Measurements from ENCODE around the gene TLNRD1.
A peak's percentile ranks its signal among the peaks of the same experiment; 100 is the strongest.

TLNRD1 gene

DNA sequence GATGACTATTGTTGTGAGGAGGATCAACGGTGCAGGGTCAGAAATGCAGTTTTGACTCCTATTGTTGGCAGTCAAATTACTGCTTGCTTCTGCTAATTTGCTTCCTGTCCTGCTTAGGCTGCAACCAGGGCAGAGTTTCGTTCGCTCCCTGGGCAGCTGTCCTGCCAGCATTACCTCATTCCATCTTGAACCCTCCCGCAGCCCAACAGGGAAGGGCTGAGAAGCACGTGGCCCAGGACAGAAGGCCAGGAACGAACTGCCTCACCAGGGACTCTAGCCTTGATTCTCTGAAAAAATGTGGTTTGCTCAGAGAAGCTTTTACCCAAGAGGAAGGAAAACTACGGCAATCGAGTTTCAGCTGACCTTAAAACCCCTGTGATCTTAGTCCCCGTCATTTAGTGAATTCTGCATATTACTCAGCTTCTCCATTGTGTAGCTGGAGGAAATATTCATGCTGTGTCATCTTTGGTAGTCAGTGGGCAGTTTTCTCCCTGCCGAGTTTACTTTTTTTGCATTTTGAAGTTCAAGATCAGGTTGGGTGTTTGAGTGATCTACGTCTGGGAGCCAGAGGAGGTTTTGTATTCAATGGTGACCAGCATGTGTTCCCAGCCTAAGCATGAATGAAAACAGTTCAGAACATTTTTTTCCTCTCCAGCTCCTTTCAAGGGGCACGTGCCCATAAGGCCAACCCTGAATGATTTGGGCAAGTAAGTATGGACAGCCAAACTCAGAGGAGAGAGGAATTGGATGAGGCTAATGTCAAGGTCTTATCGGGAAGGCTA lies 23.0 kb downstream of the TLNRD1 start:
- no peak overlapping the region for H3K4me2 ChIP-seq (ENCODE audit: low read length)
- H3K4me3 ChIP-seq (ENCODE audit: low read depth, low read length) = no peak overlapping the region
- H3K79me2 ChIP-seq = no peaks in the 10 kb centered on the region
- H3K9ac ChIP-seq = no peak overlapping the region
- H3K4me1 ChIP-seq = no peaks in the 10 kb centered on the region
- no peak overlapping the region for H2AFZ ChIP-seq
- no peaks in the 10 kb centered on the region for H3K36me3 ChIP-seq (ENCODE audit: control insufficient read depth, insufficient read depth, low read length)
- no peaks in the 10 kb centered on the region for H3K27me3 ChIP-seq (ENCODE audit: control insufficient read depth, insufficient read depth, low read length)
- H3K27ac ChIP-seq = peak overlapping the region; percentile 24
- no peaks in the 10 kb centered on the region for H3K9me3 ChIP-seq (ENCODE audit: control insufficient read depth, low read length)
- TF ChIP-seq, protein P1, sequence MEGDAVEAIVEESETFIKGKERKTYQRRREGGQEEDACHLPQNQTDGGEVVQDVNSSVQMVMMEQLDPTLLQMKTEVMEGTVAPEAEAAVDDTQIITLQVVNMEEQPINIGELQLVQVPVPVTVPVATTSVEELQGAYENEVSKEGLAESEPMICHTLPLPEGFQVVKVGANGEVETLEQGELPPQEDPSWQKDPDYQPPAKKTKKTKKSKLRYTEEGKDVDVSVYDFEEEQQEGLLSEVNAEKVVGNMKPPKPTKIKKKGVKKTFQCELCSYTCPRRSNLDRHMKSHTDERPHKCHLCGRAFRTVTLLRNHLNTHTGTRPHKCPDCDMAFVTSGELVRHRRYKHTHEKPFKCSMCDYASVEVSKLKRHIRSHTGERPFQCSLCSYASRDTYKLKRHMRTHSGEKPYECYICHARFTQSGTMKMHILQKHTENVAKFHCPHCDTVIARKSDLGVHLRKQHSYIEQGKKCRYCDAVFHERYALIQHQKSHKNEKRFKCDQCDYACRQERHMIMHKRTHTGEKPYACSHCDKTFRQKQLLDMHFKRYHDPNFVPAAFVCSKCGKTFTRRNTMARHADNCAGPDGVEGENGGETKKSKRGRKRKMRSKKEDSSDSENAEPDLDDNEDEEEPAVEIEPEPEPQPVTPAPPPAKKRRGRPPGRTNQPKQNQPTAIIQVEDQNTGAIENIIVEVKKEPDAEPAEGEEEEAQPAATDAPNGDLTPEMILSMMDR (IDR thresholded peaks at IDR 0.05) = no peak

DNA sequence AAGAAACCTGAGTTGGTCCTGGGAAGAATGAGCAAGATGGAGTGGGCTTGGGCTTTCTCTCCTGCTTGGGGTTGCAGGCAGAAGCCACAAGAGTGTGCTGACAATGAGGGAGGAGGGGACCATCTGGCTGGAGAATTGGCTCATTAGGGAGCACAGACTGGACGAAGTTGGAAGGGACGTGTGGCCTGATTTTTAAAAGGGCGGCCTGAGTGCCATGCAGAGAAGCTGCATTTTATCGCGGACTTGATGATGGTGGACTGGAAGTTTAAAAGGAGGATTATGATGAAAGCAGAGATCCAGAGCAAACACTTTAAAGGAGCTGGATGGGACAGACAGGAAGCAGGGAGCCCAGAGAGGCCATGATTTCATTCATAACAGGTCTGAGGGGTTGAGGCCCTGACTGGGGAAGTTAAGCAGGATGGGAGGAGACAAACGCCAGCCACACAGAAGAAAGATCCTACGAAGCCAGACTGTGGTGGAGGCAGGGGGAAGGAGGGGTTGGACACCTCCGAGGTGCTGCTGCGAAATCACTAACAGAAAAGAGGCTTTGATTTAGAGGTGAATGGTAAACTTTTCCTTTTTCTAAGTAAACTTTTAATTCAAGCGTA lies 23.6 kb downstream of the TLNRD1 start:
- Histone ChIP-seq H2AFZ (no peak overlapping the region), H3K4me1 (no peaks in the 10 kb centered on the region), H3K4me2 (ENCODE audit: low read length) (no peak overlapping the region), H3K79me2 (no peaks in the 10 kb centered on the region), H3K36me3 (ENCODE audit: control insufficient read depth, insufficient read depth, low read length) (no peaks in the 10 kb centered on the region), H3K9me3 (ENCODE audit: control insufficient read depth, low read length) (no peaks in the 10 kb centered on the region), H3K27ac (peak overlapping the region; percentile 24), H3K9ac (no peak overlapping the region), H3K27me3 (ENCODE audit: control insufficient read depth, insufficient read depth, low read length) (no peaks in the 10 kb centered on the region), H3K4me3 (ENCODE audit: low read depth, low read length) (no peak overlapping the region)
- TF ChIP-seq, protein P1 (IDR thresholded peaks at IDR 0.05) = no peak

DNA sequence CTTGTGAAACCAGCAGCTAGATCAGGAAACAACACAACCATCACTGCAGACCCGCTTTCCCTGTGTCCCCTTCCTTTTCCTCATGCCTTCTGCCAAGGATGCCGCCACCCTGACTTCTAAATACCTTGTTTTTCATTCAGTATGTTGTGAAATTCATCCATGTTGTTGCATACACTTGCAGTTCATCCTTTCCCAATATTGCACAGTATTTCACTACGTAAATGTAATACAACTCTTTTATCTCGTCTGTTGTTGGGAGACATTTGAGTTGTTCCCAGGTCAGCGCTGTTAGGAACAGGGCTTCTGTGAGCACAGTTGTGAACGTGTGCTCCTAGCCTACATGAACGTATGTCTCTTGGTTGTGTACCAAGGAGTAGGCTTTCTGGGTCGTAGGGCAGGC lies 24.2 kb downstream of the TLNRD1 start:
- Histone ChIP-seq H3K4me2 (ENCODE audit: low read length) (no peak overlapping the region), H3K27ac (no peak overlapping the region), H3K36me3 (ENCODE audit: control insufficient read depth, insufficient read depth, low read length) (no peaks in the 10 kb centered on the region), H3K4me3 (ENCODE audit: low read depth, low read length) (no peak overlapping the region), H3K79me2 (no peaks in the 10 kb centered on the region), H3K27me3 (ENCODE audit: control insufficient read depth, insufficient read depth, low read length) (no peaks in the 10 kb centered on the region), H2AFZ (no peak overlapping the region), H3K9me3 (ENCODE audit: control insufficient read depth, low read length) (no peaks in the 10 kb centered on the region), H3K9ac (no peak overlapping the region), H3K4me1 (no peaks in the 10 kb centered on the region)
- TF ChIP-seq, protein P1 (IDR thresholded peaks at IDR 0.05) = no peak

DNA sequence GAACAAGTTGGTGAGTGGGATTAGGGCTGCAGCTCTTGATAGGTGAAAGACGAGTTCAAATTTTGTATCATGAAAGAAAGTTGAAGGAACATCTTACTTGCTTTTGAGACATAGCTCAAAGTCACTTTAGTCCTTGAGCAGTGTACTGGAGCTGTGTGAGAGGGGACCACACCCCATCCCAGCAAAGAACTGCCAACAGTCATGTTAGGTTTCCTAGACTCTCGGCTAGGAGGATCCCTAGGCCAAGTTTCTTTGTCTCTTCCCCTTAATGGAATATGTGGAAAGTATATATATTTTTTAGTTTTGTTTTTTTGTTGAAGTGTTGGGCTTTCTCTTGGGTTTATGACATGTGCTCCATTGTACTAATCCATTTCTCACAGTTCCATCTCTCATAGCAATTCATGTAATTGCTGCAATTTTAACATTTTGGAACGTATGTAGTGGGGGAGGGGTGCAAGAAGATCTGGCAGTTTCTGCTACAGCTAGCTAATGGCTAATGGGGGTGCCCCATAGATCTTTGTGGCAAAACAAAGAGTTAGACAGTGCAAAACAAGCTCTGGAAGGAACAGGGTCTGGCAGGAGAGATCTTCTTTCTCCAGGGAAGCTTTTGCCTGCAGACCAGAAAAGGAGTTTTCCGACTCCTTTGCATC lies 25.1 kb downstream of the TLNRD1 start:
- Histone ChIP-seq H3K79me2 (no peaks in the 10 kb centered on the region), H3K4me2 (ENCODE audit: low read length) (no peak overlapping the region), H3K9me3 (ENCODE audit: control insufficient read depth, low read length) (no peaks in the 10 kb centered on the region), H2AFZ (no peak overlapping the region), H3K4me1 (no peaks in the 10 kb centered on the region), H3K27me3 (ENCODE audit: control insufficient read depth, insufficient read depth, low read length) (no peaks in the 10 kb centered on the region), H3K9ac (no peak overlapping the region), H3K27ac (no peak overlapping the region), H3K4me3 (ENCODE audit: low read depth, low read length) (no peak overlapping the region), H3K36me3 (ENCODE audit: control insufficient read depth, insufficient read depth, low read length) (no peaks in the 10 kb centered on the region)
- TF ChIP-seq, protein P1 (IDR thresholded peaks at IDR 0.05) = no peak

Measured in parathyroid adenoma (tissue), 2 donors.